ENCODE data around the gene EDIL3.
"Not testable (repeated sequence)": the region's sequence is repeated elsewhere in the genome, so short reads cannot be mapped to it uniquely, and the experiment has no call there.

Gene EDIL3

GRCh38 chr5:84378961-84379360 is 5.7 kb downstream of the EDIL3 start:
- no peak for DNase-seq (ENCODE audit: low spot score)

DNA sequence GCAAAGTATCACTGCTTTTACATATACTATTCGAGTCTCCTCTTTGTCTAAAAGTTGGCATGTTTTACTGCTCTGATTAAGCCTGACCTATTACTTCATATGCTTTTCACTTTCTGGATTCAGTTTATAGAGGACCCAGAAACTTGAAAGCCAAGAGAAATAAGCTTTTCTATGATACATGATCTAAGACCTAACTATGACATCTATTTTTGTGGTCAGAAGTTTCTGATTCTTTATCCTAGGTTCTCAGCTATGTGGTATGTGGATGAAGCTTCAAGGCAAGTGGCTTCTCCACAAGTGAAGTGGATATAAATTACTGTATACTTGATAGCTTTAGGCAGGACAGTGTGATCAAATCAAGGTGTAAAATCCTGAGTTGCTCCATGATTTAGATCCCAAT is 6.3 kb downstream of the EDIL3 start:
- DNase-seq (ENCODE audit: low spot score): no peak

- no peak for DNase-seq (ENCODE audit: low spot score)
Measured at GRCh38 chr5:84376346-84376745, 8.3 kb downstream of the EDIL3 start.

DNA sequence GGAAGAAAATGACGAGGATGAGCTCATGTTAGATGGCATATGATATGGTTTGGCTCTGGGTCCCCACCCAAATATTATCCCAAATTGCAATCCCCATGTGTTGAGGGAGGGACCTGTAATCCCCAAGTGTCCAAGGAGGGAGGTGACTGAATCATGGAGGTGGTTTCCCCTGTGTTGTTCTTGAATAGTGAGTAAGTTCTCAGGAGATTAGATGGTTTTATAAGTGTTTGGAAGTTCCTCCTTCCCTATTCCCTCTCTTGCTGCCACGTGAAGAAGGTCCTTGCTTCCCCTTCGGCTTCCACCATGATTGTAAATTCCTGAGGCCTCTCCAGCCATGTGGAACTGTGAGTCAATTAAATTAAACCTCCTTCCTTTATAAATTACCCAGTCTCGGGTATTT is 10.1 kb downstream of the EDIL3 start:
- no peak for DNase-seq (ENCODE audit: low spot score)

DNA sequence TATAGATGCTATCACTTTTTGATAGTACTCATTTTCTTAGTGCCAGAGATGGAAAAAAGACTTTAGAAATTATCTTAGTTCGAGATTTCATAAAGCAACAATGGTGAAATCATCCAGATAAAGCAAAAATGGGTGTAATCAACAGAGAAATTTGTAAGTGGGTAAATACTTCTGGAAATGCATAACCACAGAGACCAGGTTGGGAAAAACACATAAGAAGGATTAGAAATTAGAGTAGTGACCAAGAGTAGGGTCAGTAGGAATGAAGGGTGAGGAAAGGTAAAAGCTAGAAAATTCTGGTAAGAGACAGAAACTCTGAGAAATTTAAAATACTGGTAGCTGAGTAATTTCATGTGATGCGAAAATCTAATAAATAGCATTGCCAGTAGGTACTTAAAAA is 11.2 kb downstream of the EDIL3 start:
- DNase-seq (ENCODE audit: low spot score): no peak

DNA sequence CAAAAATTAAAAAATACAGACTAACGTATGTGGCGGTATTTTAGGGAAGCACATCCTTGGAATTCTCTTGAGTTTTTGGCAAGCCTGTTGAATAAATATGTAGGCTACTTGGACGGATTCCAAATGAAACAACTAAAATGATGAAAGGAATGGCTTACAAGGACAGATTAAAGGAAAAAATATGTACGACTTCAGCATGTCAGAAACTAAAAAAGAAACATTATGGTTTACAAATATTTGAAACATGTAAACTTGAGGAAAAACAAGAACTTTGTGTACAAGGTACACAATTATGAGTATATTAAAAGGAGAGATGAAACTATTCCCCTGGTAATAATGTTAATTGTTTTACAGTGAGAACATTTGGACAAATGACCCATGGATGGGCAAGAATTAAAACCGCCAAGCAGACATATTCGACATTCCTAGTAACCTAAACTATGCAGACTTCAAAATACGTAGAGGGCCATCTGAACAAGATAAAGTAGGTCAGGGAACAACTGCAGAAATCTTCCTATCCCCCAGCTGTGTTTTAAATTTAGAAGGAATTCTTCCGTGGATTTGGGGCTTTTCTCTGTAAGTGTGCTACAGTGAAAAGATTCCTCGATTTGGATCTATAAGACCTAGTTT is 12.5 kb downstream of the EDIL3 start:
- DNase-seq (ENCODE audit: low spot score): no peak

GRCh38 chr5:84370176-84370575 is 14.5 kb downstream of the EDIL3 start:
- DNase-seq (ENCODE audit: low spot score): peak; percentile 11

- DNase-seq (ENCODE audit: low spot score): no peak
Measured at GRCh38 chr5:84364043-84364442, 20.6 kb downstream of the EDIL3 start.

DNA sequence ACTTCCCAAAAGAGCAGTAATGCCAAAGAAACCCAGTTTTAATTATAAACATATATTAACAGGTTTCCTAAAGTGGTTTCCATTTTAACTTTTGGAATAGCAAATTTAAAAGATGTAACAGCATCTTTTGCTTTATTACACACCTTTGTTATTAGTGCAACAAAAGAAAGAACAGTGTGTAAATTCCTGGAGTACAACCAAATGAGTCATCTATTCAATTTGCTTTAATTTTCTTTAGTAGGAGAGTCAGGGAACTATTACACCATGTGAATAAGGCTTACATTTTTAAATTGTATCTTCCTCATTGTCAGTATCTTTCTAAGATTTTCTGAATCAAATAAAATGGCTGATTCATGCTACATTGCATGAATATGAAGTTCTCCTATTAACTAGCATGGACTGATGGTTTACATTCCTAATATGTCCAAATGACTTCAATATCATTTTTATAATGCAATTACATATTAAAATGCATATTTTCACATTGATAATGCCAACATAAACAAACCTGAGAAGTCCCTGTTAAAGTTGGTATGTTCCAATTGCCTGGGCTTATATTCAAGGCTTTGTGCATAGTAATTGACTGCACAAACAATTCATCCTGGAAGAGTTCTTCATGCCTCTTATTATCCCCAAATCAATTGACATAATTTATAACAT is 22.5 kb downstream of the EDIL3 start:
- no peak for DNase-seq (ENCODE audit: low spot score)

DNA sequence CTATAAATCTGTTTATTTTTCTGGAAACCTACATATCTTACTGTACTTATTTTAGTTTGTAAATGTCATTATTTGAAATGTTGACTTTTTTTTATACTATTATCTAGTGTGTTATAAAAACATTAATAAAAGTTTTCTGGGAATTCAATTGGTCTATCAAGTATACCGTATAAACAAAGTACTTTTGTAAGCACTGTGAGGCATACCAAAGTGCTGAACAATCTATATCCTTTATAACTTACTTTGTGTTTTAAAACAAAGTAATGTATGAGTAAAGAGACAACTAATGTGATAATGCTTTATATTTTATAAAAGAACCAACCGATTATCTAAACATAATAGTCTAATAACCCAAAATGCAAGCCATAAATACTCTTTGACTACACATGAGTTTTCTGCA is 23.1 kb downstream of the EDIL3 start:
- no peak for DNase-seq (ENCODE audit: low spot score)

GRCh38 chr5:84360056-84360455 is 24.6 kb downstream of the EDIL3 start:
- no peak for DNase-seq (ENCODE audit: low spot score)

- no peak for DNase-seq (ENCODE audit: low spot score)
Measured at GRCh38 chr5:84354101-84354500, 30.6 kb downstream of the EDIL3 start.

DNA sequence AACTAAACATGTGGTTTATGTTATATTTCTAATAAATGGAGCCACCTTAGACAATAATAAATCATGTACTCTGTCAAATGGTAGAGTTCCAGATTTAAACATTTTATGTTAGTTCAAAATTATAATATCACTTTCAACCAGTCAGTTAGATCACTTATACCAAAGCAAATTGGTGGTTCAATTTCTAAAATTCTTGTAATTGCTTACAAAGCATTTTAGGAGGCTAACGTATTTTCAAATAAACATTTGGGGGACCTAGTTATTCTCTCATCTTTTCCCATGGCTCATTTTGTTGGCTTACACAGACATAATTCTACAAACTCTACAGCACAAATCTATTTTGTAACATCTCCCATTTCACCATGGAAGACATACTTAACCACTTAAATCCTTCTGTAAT is 39.9 kb downstream of the EDIL3 start:
- no peak for DNase-seq (ENCODE audit: low spot score)

- no peak for DNase-seq (ENCODE audit: low spot score)
Measured at GRCh38 chr5:84343171-84343570, 41.5 kb downstream of the EDIL3 start.

DNA sequence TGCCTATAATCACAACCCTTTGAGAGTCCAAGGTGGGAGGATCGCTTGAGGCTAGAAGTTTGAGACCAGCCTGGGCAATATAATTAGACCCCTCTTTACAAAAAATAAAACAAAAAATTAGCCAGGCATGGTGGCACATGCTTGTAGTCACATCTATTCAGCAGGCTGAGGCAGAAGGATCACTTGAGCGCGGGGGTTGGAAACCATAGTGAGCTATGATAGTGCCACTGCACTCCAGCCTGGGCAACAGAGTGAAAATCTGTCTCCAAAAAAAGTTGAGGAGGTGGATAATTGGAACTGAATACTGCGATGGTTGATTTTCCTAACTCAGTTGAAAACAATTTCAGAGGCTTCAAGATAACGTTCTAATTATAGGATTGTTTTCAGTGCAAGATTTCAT is 52.6 kb downstream of the EDIL3 start:
- no peak for DNase-seq (ENCODE audit: low spot score)

DNA sequence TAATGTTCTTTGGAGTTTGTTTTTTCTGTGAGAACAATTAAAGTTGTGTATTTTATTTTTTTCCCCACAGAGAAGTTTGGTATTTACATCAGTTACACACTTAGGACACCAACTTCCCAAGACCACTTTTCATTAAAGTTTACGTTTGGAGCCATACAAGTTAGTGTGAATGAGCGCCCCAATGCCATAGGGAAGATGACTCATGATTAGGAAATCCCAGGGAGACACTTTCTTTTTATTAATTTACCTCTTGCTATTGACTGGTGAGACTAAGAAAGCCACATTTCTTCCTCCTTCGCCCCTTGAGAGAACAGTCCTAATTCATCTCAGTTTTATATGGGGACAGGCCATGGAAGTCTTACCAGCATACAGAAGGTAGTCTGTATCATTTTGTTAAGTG is 57.1 kb downstream of the EDIL3 start:
- DNase-seq (ENCODE audit: low spot score): no peak

DNA sequence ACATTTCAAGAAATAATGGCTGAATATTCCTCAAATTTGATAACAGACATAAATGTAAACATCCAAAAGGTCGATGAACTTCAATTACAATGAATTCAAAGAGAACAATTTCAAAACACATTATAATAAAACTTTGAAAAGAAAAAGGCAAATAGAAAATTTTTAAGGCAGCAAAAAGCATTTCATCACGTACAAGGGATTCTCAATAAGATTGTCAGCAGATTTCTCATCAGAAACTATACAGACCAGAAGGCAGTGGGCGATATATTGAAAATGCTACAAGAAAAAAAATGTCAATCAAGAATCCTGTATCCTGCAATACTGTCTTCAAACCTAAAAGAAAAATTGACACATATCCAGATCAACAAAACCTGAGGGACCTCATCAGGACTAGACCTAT is 62.0 kb downstream of the EDIL3 start:
- DNase-seq (ENCODE audit: low spot score): no peak

GRCh38 chr5:84317826-84318225 is 66.9 kb downstream of the EDIL3 start:
- DNase-seq (ENCODE audit: low spot score): not testable (repeated sequence)

GRCh38 chr5:84312280-84312679 is 72.4 kb downstream of the EDIL3 start:
- DNase-seq (ENCODE audit: low spot score): not testable (repeated sequence)

- not testable (repeated sequence) for DNase-seq (ENCODE audit: low spot score)
Measured at GRCh38 chr5:84309850-84310249, 74.8 kb downstream of the EDIL3 start.

DNA sequence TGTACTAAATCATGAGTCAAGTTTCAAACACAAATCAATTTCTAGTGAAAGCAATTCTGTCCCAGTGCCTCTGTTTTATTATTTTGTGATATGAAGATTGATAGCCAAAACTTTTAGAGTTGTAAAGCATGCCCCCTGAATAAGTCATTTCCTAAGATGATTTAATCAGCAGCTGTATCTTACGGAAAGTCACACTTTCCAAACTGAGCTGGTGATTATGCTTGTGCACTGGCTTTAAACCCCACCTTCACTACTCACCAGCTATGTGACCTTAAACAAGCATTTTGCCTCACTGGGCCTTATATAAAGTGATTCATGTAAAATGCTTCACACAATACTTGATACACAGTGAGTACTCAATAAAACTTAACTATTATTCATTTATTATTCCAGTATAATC is 78.1 kb downstream of the EDIL3 start:
- no peak for DNase-seq (ENCODE audit: low spot score)

GRCh38 chr5:84304599-84304998 is 80.1 kb downstream of the EDIL3 start:
- DNase-seq (ENCODE audit: low spot score): no peak

DNA sequence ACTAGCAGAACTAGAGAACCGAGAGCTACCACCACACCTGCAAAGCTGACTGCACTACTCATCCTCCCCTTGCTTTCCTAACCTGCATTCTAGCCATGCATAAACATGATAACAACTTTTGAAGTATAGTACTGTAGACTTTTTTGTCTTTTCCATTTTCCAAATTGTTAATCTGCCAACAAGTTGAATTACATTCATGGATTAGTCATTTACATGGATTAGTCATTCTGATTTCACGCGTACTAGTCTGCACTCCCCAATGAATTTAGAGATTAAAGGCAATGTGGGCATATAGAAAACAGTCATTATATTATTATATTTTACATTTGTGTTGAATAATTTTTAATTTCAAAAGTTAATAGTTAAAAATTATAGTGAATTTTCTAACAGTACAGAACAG is 81.4 kb downstream of the EDIL3 start:
- no peak for DNase-seq (ENCODE audit: low spot score)

DNA sequence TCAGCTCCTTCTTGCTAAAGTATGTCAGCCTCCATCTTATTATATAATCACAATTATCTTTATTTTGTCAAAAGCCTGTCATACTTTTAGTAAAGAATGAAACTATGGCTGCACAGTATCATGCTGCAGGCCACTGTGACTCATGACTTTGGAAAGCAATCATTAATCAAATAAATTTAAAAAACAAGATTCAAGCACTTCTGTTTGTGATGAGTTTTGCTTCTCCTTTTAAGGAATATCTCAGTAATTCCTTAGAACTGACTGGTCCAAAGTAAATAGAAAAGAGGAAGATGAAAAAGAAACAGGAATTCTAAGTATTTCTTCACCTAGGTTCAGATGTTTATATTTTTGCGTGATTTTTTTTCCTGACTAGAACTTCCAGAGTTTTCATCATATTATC is 83.1 kb downstream of the EDIL3 start:
- no peak for DNase-seq (ENCODE audit: low spot score)
